T-cell (primary cell): ENCODE data around the gene HORMAD1. TPM values are rescaled to one million over a fixed set of nuclear protein-coding genes. Genes with fewer than 3 reads are reported as not detected.

Experiments used
- ATAC-seq, 4 experiments: fragments of 200-7000 bp in 3 of 4; fragments of 150-1000 bp in 1 of 4; cut with Tn5 transposase; replicated peaks in 1 of 4; 1 replicate in 3 of 4; 2 replicates in 1 of 4; pipeline ENCODE4 v1.10.0; 2021; ENCODE audit warnings: moderate library complexity in 3 of 4, mild to moderate bottlenecking in 2 of 4, moderate number of reproducible peaks in 1 of 4
- CTCF ChIA-PET, 2 donors: fragments of 300-600 bp; sonication (Branson Sonifier 250); formaldehyde crosslinking; loops; one replicate each; lab custom pipeline; 2022; ENCODE audit warnings: antibody characterized with exemption in 2 of 2; lab: Charles Lee
- POLR2A ChIA-PET, 2 donors: fragments of 300-600 bp; sonication (Branson Sonifier 250); formaldehyde crosslinking; loops; one replicate each; lab custom pipeline; 2022; ENCODE audit warnings: antibody characterized with exemption in 2 of 2; lab: Charles Lee
- DNase-seq, 35 experiments: peaks; one replicate each; pipeline versions ENCODE4 v3.0.0 to v3.0.0-alpha.2; 2013 to 2023
- H3K27ac ChIP-seq: one replicate; pipeline ENCODE4 v1.5.1; 2013; ENCODE audit warnings: low read length
- H3K27me3 ChIP-seq, 2 experiments: replicated peaks in 1 of 2; 1 replicate in 1 of 2; 2 replicates in 1 of 2; pipeline versions ENCODE4 v1.6.1 to v1.7.0; 2013; ENCODE audit warnings: low read length in 1 of 2, mixed read lengths in 1 of 2; ENCODE audit not compliant: control insufficient read depth in 2 of 2, insufficient read depth in 2 of 2; ENCODE audit errors: extremely low read depth in 1 of 2
- H3K36me3 ChIP-seq, 2 donors: 1 replicate in 1 of 2; 2 replicates in 1 of 2; pipeline versions ENCODE4 v1.6.1 to v1.7.0; 2013; ENCODE audit warnings: low read length in 1 of 2; ENCODE audit not compliant: control insufficient read depth in 2 of 2, insufficient read depth in 1 of 2; ENCODE audit errors: extremely low read depth in 1 of 2
- H3K4me1 ChIP-seq, 2 experiments: 1 replicate in 1 of 2; 2 replicates in 1 of 2; pipeline versions ENCODE4 v1.6.1 to v1.7.0; 2013; ENCODE audit warnings: low read length in 2 of 2, mixed read lengths in 1 of 2; ENCODE audit not compliant: insufficient read depth in 2 of 2, control insufficient read depth in 1 of 2; ENCODE audit errors: extremely low read depth in 1 of 2
- H3K4me3 ChIP-seq, 2 donors: 1 replicate in 1 of 2; 2 replicates in 1 of 2; pipeline versions ENCODE4 v1.5.1 to v1.7.0; 2013; ENCODE audit warnings: mild to moderate bottlenecking in 2 of 2, low read length in 1 of 2, moderate library complexity in 1 of 2; ENCODE audit not compliant: control insufficient read depth in 1 of 2; ENCODE audit errors: extremely low read depth in 1 of 2
- H3K9me3 ChIP-seq: 2 replicates; pipeline ENCODE4 v1.7.0; 2013
- H3K27ac Mint-ChIP-seq, 2 donors: one replicate each; pipeline ENCODE4 v1.8.0; 2020 to 2021; ENCODE audit warnings: mild to moderate bottlenecking in 2 of 2, mixed read lengths in 2 of 2
- H3K27me3 Mint-ChIP-seq, 2 donors: one replicate each; pipeline ENCODE4 v1.8.0; 2021 to 2022; ENCODE audit warnings: mixed read lengths in 2 of 2
- H3K36me3 Mint-ChIP-seq: one replicate; pipeline ENCODE4 v1.8.0; 2021; ENCODE audit warnings: mixed read lengths
- H3K4me1 Mint-ChIP-seq, 3 donors: one replicate each; pipeline ENCODE4 v1.8.0; 2020 to 2022; ENCODE audit warnings: mixed read lengths in 3 of 3, mild to moderate bottlenecking in 1 of 3
- H3K4me3 Mint-ChIP-seq, 3 donors: one replicate each; pipeline ENCODE4 v1.8.0; 2020 to 2022; ENCODE audit warnings: mild to moderate bottlenecking in 3 of 3, mixed read lengths in 3 of 3, moderate library complexity in 3 of 3
- H3K9me3 Mint-ChIP-seq, 3 donors: one replicate each; pipeline ENCODE4 v1.8.0; 2020 to 2022; ENCODE audit warnings: mixed read lengths in 3 of 3
- WGBS: methylation state at CpG from one replicate; pipeline ENCODE4 v1.1.5; 2013; ENCODE audit warnings: missing lambda C conversion rate; ENCODE audit not compliant: insufficient coverage; 5-methylcytosine and 5-hydroxymethylcytosine counted together
- total RNA-seq, 35 experiments: library from RNA in 6 of 35; stranded (reverse) in 6 of 35; fragments of 120-200 nt in 1 of 35; gene quantifications; one replicate each; pipeline versions ENCODE4 v1.2.1 to v1.2.4 and lab custom pipeline; 2013 to 2026

HORMAD1 gene
- total RNA-seq, 5 donors from 2014 or later (not counting 1 experiment from before 2014, with no cell fraction given) = 0.28 to 0.55 (median 0.45) TPM; not detected in 1

- H3K9me3 ChIP-seq = no peaks in the 10 kb centered on the region
- peaks cover 0 to 12% of the 10 kb centered on the region in 2 donors for H3K36me3 ChIP-seq
- DNase-seq (no peak), ATAC-seq (no peak)
- H3K4me1 ChIP-seq = peaks cover 10 to 15% of the 10 kb centered on the region in 2 experiments
- Mint-ChIP-seq H3K36me3 (peaks cover 39% of the 10 kb centered on the region), H3K27ac (no peak overlapping the region), H3K4me3 (peak overlapping the region; percentile 17 to 65 (median 54)), H3K27me3 (no peaks in the 10 kb centered on the region), H3K4me1 (peaks cover 54 to 62% (median 56%) of the 10 kb centered on the region in 3 donors), H3K9me3 (peaks cover 0 to 4% (median 0%) of the 10 kb centered on the region in 3 donors)
- ChIA-PET CTCF (no interaction called here), POLR2A (interaction anchor here in 1 of 2 donors (0.6 kb wide), 1 partner anchor 66 kb away, joined by 3 read pairs; the partner anchor contains the start of gene GOLPH3L)
- no peak overlapping the region for H3K27ac ChIP-seq
- no peak overlapping the region for H3K4me3 ChIP-seq
- no CpG with 5 or more reads among the region's 2 CpGs for WGBS
- H3K27me3 ChIP-seq = no peaks in the 10 kb centered on the region
These were observed 41.9 kb upstream of the HORMAD1 start for GRCh38 chr1:150762552-150762951.

GRCh38 chr1:150761801-150762200 lies 41.1 kb upstream of the HORMAD1 start:
- H3K27ac Mint-ChIP-seq = no peak overlapping the region
- CTCF ChIA-PET = no interaction called here
- ATAC-seq = no peak

GRCh38 chr1:150760013-150760412 lies 39.3 kb upstream of the HORMAD1 start:
- Mint-ChIP-seq H3K36me3 (peaks cover 46% of the 10 kb centered on the region), H3K9me3 (peaks cover 0 to 4% (median 0%) of the 10 kb centered on the region in 3 donors), H3K4me3 (peak overlapping the region in 1 of 3 donors; percentile 42), H3K4me1 (peaks cover 42 to 48% (median 45%) of the 10 kb centered on the region in 3 donors), H3K27me3 (no peaks in the 10 kb centered on the region), H3K27ac (no peak overlapping the region)
- Histone ChIP-seq H3K9me3 (no peaks in the 10 kb centered on the region), H3K4me3 (no peak overlapping the region), H3K27ac (no peak overlapping the region), H3K4me1 (peaks cover 10 to 11% of the 10 kb centered on the region in 2 experiments), H3K36me3 (peaks cover 3 to 31% of the 10 kb centered on the region in 2 donors), H3K27me3 (no peaks in the 10 kb centered on the region)
- ChIA-PET CTCF (no interaction called here), POLR2A (interaction anchor here (0.6 kb wide), 2 partner anchors 200 to 1029 kb away, joined by 3 to 7 read pairs; no protein-coding TSS in a partner anchor)
- ATAC-seq = no peak
- no CpG with 5 or more reads among the region's 3 CpGs for WGBS
- DNase-seq = no peak

More at GRCh38 chr1:150761801-150762200, 41.1 kb upstream of the HORMAD1 start:
- no peaks in the 10 kb centered on the region for H3K27me3 Mint-ChIP-seq
- no peaks in the 10 kb centered on the region for H3K9me3 ChIP-seq
- no peaks in the 10 kb centered on the region for H3K27me3 ChIP-seq
- H3K27ac ChIP-seq = no peak overlapping the region
- peaks cover 10 to 15% of the 10 kb centered on the region in 2 experiments for H3K4me1 ChIP-seq
- no CpG with 5 or more reads among the region's 1 CpG for WGBS
- POLR2A ChIA-PET = interaction anchor here in 1 of 2 donors (0.6 kb wide), 1 partner anchor 65 kb away, joined by 3 read pairs; the partner anchor contains the start of gene GOLPH3L
- H3K4me1 Mint-ChIP-seq = peaks cover 50 to 60% (median 54%) of the 10 kb centered on the region in 3 donors
- H3K4me3 Mint-ChIP-seq = peak overlapping the region in 1 of 3 donors; percentile 65
- peaks cover 44% of the 10 kb centered on the region for H3K36me3 Mint-ChIP-seq
- peaks cover 0 to 4% (median 0%) of the 10 kb centered on the region in 3 donors for H3K9me3 Mint-ChIP-seq
- DNase-seq = no peak
- H3K36me3 ChIP-seq = peaks cover 0 to 19% of the 10 kb centered on the region in 2 donors
- H3K4me3 ChIP-seq = no peak overlapping the region

- CTCF ChIA-PET = no interaction called here
- no peaks in the 10 kb centered on the region for H3K27me3 Mint-ChIP-seq
- Histone ChIP-seq H3K9me3 (no peaks in the 10 kb centered on the region), H3K36me3 (peaks cover 12 to 80% of the 10 kb centered on the region in 2 donors), H3K27ac (no peak overlapping the region), H3K4me3 (no peak overlapping the region), H3K27me3 (no peaks in the 10 kb centered on the region), H3K4me1 (no peaks in the 10 kb centered on the region)
- ATAC-seq = no peak
- no peaks in the 10 kb centered on the region for H3K9me3 Mint-ChIP-seq
- H3K4me3 Mint-ChIP-seq = no peak overlapping the region
- H3K36me3 Mint-ChIP-seq = peaks cover 50% of the 10 kb centered on the region
- WGBS = no CpG with 5 or more reads among the region's 2 CpGs
- H3K4me1 Mint-ChIP-seq = no peaks in the 10 kb centered on the region
- POLR2A ChIA-PET = no interaction called here
- DNase-seq = no peak
- H3K27ac Mint-ChIP-seq = no peak overlapping the region
These were observed 32.7 kb upstream of the HORMAD1 start for GRCh38 chr1:150753416-150753815.

- Mint-ChIP-seq H3K4me3 (no peak overlapping the region), H3K36me3 (peaks cover 39% of the 10 kb centered on the region), H3K4me1 (no peaks in the 10 kb centered on the region), H3K27ac (no peak overlapping the region), H3K27me3 (no peaks in the 10 kb centered on the region), H3K9me3 (no peaks in the 10 kb centered on the region)
- H3K4me3 ChIP-seq = no peak overlapping the region
- CTCF ChIA-PET = interaction anchor here in 1 of 2 donors (0.6 kb wide), 1 partner anchor 114 kb away, joined by 7 read pairs; no protein-coding TSS in a partner anchor
- ATAC-seq = no peak
- 95% methylated on average over 3 of the region's 6 CpGs for WGBS
- H3K4me1 ChIP-seq = no peaks in the 10 kb centered on the region
- POLR2A ChIA-PET = no interaction called here
- no peak overlapping the region for H3K27ac ChIP-seq
- H3K27me3 ChIP-seq = no peaks in the 10 kb centered on the region
- H3K36me3 ChIP-seq = peaks cover 12 to 80% of the 10 kb centered on the region in 2 donors
- DNase-seq = no peak
- no peaks in the 10 kb centered on the region for H3K9me3 ChIP-seq
These were observed 30.7 kb upstream of the HORMAD1 start for GRCh38 chr1:150751443-150751842.

GRCh38 chr1:150749720-150750311 lies 29.1 kb upstream of the HORMAD1 start:
- WGBS = 100% methylated on average over 3 of the region's 8 CpGs
- Histone ChIP-seq H3K27me3 (no peaks in the 10 kb centered on the region), H3K4me3 (no peak overlapping the region), H3K27ac (no peak overlapping the region), H3K4me1 (no peaks in the 10 kb centered on the region), H3K9me3 (no peaks in the 10 kb centered on the region), H3K36me3 (peaks cover 8 to 84% of the 10 kb centered on the region in 2 donors)
- ATAC-seq (no peak), DNase-seq (no peak)
- no peak overlapping the region for H3K4me3 Mint-ChIP-seq
- peaks cover 35% of the 10 kb centered on the region for H3K36me3 Mint-ChIP-seq
- POLR2A ChIA-PET = interaction anchor here in 1 of 2 donors (0.6 kb wide), 1 partner anchor 868 kb away, joined by 3 read pairs; no protein-coding TSS in a partner anchor
- H3K9me3 Mint-ChIP-seq = no peaks in the 10 kb centered on the region
- H3K27ac Mint-ChIP-seq = peak overlapping the region in 1 of 2 donors; percentile 8
- H3K4me1 Mint-ChIP-seq = no peaks in the 10 kb centered on the region
- CTCF ChIA-PET = no interaction called here
- no peaks in the 10 kb centered on the region for H3K27me3 Mint-ChIP-seq
